ENCODE results near the gene KIAA0319L. TPM values are rescaled to one million over a fixed set of nuclear protein-coding genes. Genes with fewer than 3 reads are reported as not detected.

KIAA0319L gene
- total RNA-seq, 2 donors from 2014 or later = 68.4 to 77.6 TPM

DNA sequence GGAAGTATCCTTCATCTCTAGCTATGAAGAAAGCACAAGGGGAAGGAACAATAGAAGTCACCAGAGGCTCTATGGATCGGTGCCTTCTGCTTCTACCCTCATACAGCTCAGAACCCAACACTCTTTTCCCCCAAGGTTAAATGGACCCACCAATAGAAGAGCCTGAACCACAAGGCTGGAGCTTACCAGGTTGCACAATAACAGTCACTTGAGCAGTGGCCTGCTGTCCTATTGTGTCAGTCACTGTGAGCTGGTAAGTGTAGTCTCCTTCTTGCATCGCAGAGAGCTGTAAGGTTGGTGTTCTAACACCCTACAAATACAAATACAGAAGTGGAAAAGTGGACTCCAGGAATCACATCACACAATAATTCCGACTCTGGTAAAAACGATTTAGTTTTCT lies 103.0 kb downstream of the KIAA0319L start:
- Histone ChIP-seq H3K4me3 (ENCODE audit: low read length) (no peak overlapping the region), H3K9ac (ENCODE audit: extremely low read depth, low read length, poor library complexity, severe bottlenecking) (no peak overlapping the region), H3K27me3 (ENCODE audit: control insufficient read depth, insufficient read depth, low read length, poor library complexity, severe bottlenecking) (no peaks in the 10 kb centered on the region), H3K27ac (ENCODE audit: low read depth, low read length) (no peak overlapping the region), H3K9me3 (ENCODE audit: control insufficient read depth, low read length) (no peaks in the 10 kb centered on the region), H3K4me1 (ENCODE audit: control insufficient read depth, insufficient read depth, low read length) (peaks cover 19% of the 10 kb centered on the region), H3K36me3 (ENCODE audit: control insufficient read depth, insufficient read depth, low read length) (peaks cover 48% of the 10 kb centered on the region)
- H3K27me3 Mint-ChIP-seq (ENCODE audit: insufficient read depth) = no peaks in the 10 kb centered on the region
- no peak for DNase-seq
- no peaks in the 10 kb centered on the region for H3K9me3 Mint-ChIP-seq
- no peak overlapping the region for H3K4me3 Mint-ChIP-seq
- WGBS, 2 experiments (ENCODE audit: insufficient coverage in 1 of 2, insufficient read length in 1 of 2) = 93 to 100% methylated on average over 1 to 4 of the region's 4 CpGs
- TF ChIP-seq, protein P1, sequence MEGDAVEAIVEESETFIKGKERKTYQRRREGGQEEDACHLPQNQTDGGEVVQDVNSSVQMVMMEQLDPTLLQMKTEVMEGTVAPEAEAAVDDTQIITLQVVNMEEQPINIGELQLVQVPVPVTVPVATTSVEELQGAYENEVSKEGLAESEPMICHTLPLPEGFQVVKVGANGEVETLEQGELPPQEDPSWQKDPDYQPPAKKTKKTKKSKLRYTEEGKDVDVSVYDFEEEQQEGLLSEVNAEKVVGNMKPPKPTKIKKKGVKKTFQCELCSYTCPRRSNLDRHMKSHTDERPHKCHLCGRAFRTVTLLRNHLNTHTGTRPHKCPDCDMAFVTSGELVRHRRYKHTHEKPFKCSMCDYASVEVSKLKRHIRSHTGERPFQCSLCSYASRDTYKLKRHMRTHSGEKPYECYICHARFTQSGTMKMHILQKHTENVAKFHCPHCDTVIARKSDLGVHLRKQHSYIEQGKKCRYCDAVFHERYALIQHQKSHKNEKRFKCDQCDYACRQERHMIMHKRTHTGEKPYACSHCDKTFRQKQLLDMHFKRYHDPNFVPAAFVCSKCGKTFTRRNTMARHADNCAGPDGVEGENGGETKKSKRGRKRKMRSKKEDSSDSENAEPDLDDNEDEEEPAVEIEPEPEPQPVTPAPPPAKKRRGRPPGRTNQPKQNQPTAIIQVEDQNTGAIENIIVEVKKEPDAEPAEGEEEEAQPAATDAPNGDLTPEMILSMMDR (conservative IDR thresholded peaks at IDR 0.05) = no peak
- peaks cover 27% of the 10 kb centered on the region for H3K4me1 Mint-ChIP-seq
- no peak overlapping the region for H3K27ac Mint-ChIP-seq
- H3K36me3 Mint-ChIP-seq (ENCODE audit: low read depth) = peaks cover 57% of the 10 kb centered on the region

DNA sequence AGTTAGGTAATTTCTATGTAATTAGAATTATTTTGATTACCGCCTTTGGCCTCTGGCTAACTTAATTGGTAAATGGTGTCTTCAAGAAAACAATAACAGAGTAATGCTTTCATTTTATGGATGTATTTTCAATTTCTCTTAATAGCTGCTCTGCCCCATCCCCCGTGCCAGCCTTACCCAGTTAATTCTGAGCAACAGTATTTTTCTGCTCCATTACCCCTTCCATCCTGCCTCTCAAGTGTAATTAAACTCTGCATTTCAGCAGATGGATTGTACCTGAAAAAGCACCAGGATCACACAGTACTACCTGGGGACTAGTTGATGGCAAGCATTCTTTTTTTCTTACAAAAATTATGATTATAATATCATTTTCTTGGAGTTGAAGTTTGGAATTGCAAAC lies 104.2 kb downstream of the KIAA0319L start:
- H3K9ac ChIP-seq (ENCODE audit: extremely low read depth, low read length, poor library complexity, severe bottlenecking) = no peak overlapping the region
- H3K9me3 ChIP-seq (ENCODE audit: control insufficient read depth, low read length) = no peaks in the 10 kb centered on the region
- 98 to 100% methylated on average over 2 of the region's 2 CpGs for WGBS, 2 experiments (ENCODE audit: insufficient coverage in 1 of 2, insufficient read length in 1 of 2)
- Mint-ChIP-seq H3K4me1 (peaks cover 31% of the 10 kb centered on the region), H3K27ac (no peak overlapping the region), H3K36me3 (ENCODE audit: low read depth) (peaks cover 59% of the 10 kb centered on the region), H3K9me3 (no peaks in the 10 kb centered on the region), H3K4me3 (no peak overlapping the region), H3K27me3 (ENCODE audit: insufficient read depth) (no peaks in the 10 kb centered on the region)
- no peaks in the 10 kb centered on the region for H3K27me3 ChIP-seq (ENCODE audit: control insufficient read depth, insufficient read depth, low read length, poor library complexity, severe bottlenecking)
- H3K4me3 ChIP-seq (ENCODE audit: low read length) = no peak overlapping the region
- no peak overlapping the region for H3K27ac ChIP-seq (ENCODE audit: low read depth, low read length)
- H3K36me3 ChIP-seq (ENCODE audit: control insufficient read depth, insufficient read depth, low read length) = peaks cover 54% of the 10 kb centered on the region
- DNase-seq = no peak
- TF ChIP-seq, protein P1 (conservative IDR thresholded peaks at IDR 0.05) = no peak
- peaks cover 19% of the 10 kb centered on the region for H3K4me1 ChIP-seq (ENCODE audit: control insufficient read depth, insufficient read depth, low read length)

DNA sequence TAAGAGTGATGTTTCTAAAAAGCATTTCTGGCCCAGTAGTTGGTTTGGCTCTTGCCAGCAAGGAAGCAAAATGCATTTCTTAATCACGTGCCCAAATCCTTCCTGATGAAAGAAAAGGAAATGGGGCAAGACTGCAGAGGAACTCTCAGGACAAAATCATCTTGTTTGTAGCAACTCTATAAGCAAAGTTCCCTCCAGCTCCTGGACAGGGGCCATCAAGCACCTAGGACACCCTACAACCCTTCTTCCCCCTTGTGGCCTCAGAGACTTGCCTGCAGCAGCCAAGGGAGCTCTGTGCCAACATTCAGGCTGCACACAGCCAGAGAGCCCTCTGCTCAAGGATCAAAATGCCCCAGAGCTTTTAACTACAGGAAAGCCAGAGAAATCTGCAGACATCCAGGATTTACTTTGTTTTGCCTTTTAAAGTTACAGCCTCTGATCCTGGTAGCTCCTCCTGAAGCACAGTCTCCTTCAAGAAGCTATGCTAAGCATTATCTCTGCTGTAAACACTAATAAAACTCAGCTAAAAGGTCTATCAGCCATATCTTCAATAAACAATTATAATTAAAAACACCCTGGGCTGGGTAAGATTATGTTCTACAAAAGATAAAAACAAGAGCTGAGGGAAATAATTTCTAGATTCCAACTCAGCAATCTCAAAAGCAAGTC lies 105.0 kb downstream of the KIAA0319L start:
- H3K4me1 Mint-ChIP-seq = peaks cover 31% of the 10 kb centered on the region
- Histone ChIP-seq H3K27me3 (ENCODE audit: control insufficient read depth, insufficient read depth, low read length, poor library complexity, severe bottlenecking) (no peaks in the 10 kb centered on the region), H3K9me3 (ENCODE audit: control insufficient read depth, low read length) (no peaks in the 10 kb centered on the region), H3K36me3 (ENCODE audit: control insufficient read depth, insufficient read depth, low read length) (peaks cover 62% of the 10 kb centered on the region), H3K27ac (ENCODE audit: low read depth, low read length) (peak overlapping the region; percentile 12), H3K4me1 (ENCODE audit: control insufficient read depth, insufficient read depth, low read length) (peaks cover 19% of the 10 kb centered on the region), H3K9ac (ENCODE audit: extremely low read depth, low read length, poor library complexity, severe bottlenecking) (no peak overlapping the region), H3K4me3 (ENCODE audit: low read length) (peak overlapping the region; percentile 13)
- 89% methylated on average over 1 of the region's 1 CpG; no CpG with 5 or more reads in 1 of the 2 experiments for WGBS, 2 experiments (ENCODE audit: insufficient coverage in 1 of 2, insufficient read length in 1 of 2)
- peaks cover 63% of the 10 kb centered on the region for H3K36me3 Mint-ChIP-seq (ENCODE audit: low read depth)
- TF ChIP-seq, protein P1 (conservative IDR thresholded peaks at IDR 0.05) = peak; percentile 43
- H3K27ac Mint-ChIP-seq = peak overlapping the region; percentile 60
- no peaks in the 10 kb centered on the region for H3K9me3 Mint-ChIP-seq
- H3K4me3 Mint-ChIP-seq = no peak overlapping the region
- no peak for DNase-seq
- no peaks in the 10 kb centered on the region for H3K27me3 Mint-ChIP-seq (ENCODE audit: insufficient read depth)
